K562 (cell line): ENCODE measurements around the gene NR1I3. TPM values are rescaled to one million over a fixed set of nuclear protein-coding genes. Genes with fewer than 3 reads are reported as not detected.

ENCODE experiments used
- ATAC-seq: fragments of 200-7000 bp; cut with Tn5 transposase; 3 replicates; pipeline ENCODE4 v1.9.1; 2020; ENCODE audit warnings: moderate library complexity
- BruUV-seq: library from RNA; stranded (reverse); fragments of 400-500 nt; replicated peaks from 2 replicates; lab custom pipeline; 2021; lab: Mats Ljungman, UMichigan
- CTCF ChIA-PET: fragments of 300-600 bp; formaldehyde crosslinking; extraction: SDS; loops from one replicate; lab custom pipeline; 2021; ENCODE audit warnings: low intra/inter-chr PET ratio; lab: Yijun Ruan, JAX
- POLR2A ChIA-PET: fragments of 300-600, 350-650 bp; sonication (Branson Sonifier 250); formaldehyde crosslinking; extraction: SDS; loops from one replicate; lab custom pipeline; 2021; ENCODE audit warnings: antibody characterized with exemption, inconsistent platforms; lab: Yijun Ruan, JAX
- DNase-seq, 4 experiments: peaks; one replicate each; pipeline versions ENCODE4 v3.0.0 to v3.0.0-alpha.2; 2011 to 2018; ENCODE audit warnings: low spot score in 3 of 4, mixed read lengths in 3 of 4; ENCODE audit errors: extremely low read depth in 1 of 4
- FAIRE-seq: peaks from 2 replicates; lab custom pipeline; 2011; peaks lifted over from hg19 to GRCh38; lab: Jason Lieb, UNC
- H2AFZ ChIP-seq: 2 replicates; pipeline ENCODE4 v1.6.0; 2011; ENCODE audit warnings: low read depth, low read length, control low read depth, inconsistent platforms
- H3K27ac ChIP-seq: fragments of 200-600 bp; 3 replicates; pipeline ENCODE4 v1.8.0; 2011; ENCODE audit warnings: low read depth, mild to moderate bottlenecking, control low read depth, inconsistent platforms, low read length, moderate library complexity, mixed read lengths; ENCODE audit errors: extremely low read depth
- H3K27me3 ChIP-seq, 2 experiments: fragments of 300-600 bp in 1 of 2; 2 replicates in 1 of 2; 3 replicates in 1 of 2; pipeline versions ENCODE4 v1.6.0 to v1.8.0; 2011; ENCODE audit warnings: inconsistent platforms in 2 of 2, low read length in 2 of 2, mild to moderate bottlenecking in 1 of 2, mixed read lengths in 1 of 2, moderate library complexity in 1 of 2; ENCODE audit not compliant: control insufficient read depth in 2 of 2, insufficient read depth in 2 of 2
- H3K36me3 ChIP-seq: fragments of 300-600 bp; 3 replicates; pipeline ENCODE4 v1.8.0; 2011; ENCODE audit warnings: mild to moderate bottlenecking, low read length, inconsistent platforms; ENCODE audit not compliant: control insufficient read depth, insufficient read depth
- H3K4me1 ChIP-seq, 2 experiments: fragments of 200-600 bp in 1 of 2; replicated peaks in 1 of 2; 2 replicates in 1 of 2; 3 replicates in 1 of 2; pipeline versions ENCODE4 v1.5.1 to v1.8.0; 2011; ENCODE audit warnings: inconsistent platforms in 2 of 2, low read length in 2 of 2, mild to moderate bottlenecking in 1 of 2, mixed read lengths in 1 of 2, moderate library complexity in 1 of 2; ENCODE audit not compliant: control insufficient read depth in 2 of 2, insufficient read depth in 2 of 2
- H3K4me2 ChIP-seq: 2 replicates; pipeline ENCODE4 v1.6.1; 2011; ENCODE audit warnings: low read length, control low read depth, inconsistent platforms, mixed read lengths; ENCODE audit not compliant: insufficient read depth
- H3K4me3 ChIP-seq: fragments of 200-600 bp; sonication (generic), shearing (Covaris generic); 2 replicates; pipeline ENCODE4 v1.5.1; 2016; ENCODE audit warnings: control low read depth, inconsistent platforms
- H3K79me2 ChIP-seq: fragments of 200-600 bp; 3 replicates; pipeline ENCODE4 v1.8.0; 2011; ENCODE audit warnings: low read length, inconsistent platforms; ENCODE audit not compliant: control insufficient read depth, insufficient read depth
- H3K9ac ChIP-seq, 2 experiments: 2 replicates each; pipeline versions ENCODE4 v1.6.0 to v1.6.1; 2011; ENCODE audit warnings: low read depth in 2 of 2, low read length in 2 of 2, control low read depth in 1 of 2, inconsistent platforms in 1 of 2, mild to moderate bottlenecking in 1 of 2, mixed read lengths in 1 of 2; ENCODE audit not compliant: insufficient read depth in 1 of 2
- H3K9me1 ChIP-seq: one replicate; pipeline ENCODE4 v1.6.0; 2011; ENCODE audit warnings: inconsistent platforms, mild to moderate bottlenecking, low read length, moderate library complexity; ENCODE audit not compliant: control insufficient read depth, insufficient read depth
- H3K9me3 ChIP-seq: replicated peaks from 2 replicates; pipeline ENCODE4 v1.5.1; 2011; ENCODE audit warnings: low read depth, low read length, inconsistent platforms; ENCODE audit not compliant: control insufficient read depth, insufficient read depth
- H4K20me1 ChIP-seq: replicated peaks from 2 replicates; pipeline ENCODE4 v1.6.1; 2011; ENCODE audit warnings: low read length, inconsistent platforms, mixed read lengths; ENCODE audit not compliant: control insufficient read depth, insufficient read depth
- ARID3A ChIP-seq: IDR thresholded peaks from 2 replicates; pipeline ENCODE4 v1.6.1; 2012; ENCODE audit warnings: low read depth, low read length, improper control_type of control experiment, borderline replicate concordance
- CHAMP1 ChIP-seq: fragments of 450-650 bp; IDR thresholded peaks from 2 replicates; pipeline ENCODE4 v1.6.1; 2016; ENCODE audit warnings: mild to moderate bottlenecking
- FOXA3 ChIP-seq, 2 experiments: fragments of 450-650 bp in 1 of 2; sonication (generic) in 1 of 2; formaldehyde crosslinking; IDR thresholded peaks in 1 of 2; conservative IDR thresholded peaks in 1 of 2; 2 replicates each; pipeline versions ENCODE4 v1.4.0 to v1.8.0; 2020 to 2022; ENCODE audit warnings: mild to moderate bottlenecking in 2 of 2, missing genetic modification reagents in 1 of 2
- GATAD2B ChIP-seq: fragments of 450-650 bp; IDR thresholded peaks from 2 replicates; pipeline ENCODE4 v1.6.1; 2017; ENCODE audit warnings: mild to moderate bottlenecking, borderline replicate concordance
- HOXB6 ChIP-seq: fragments of 250-450 bp; sonication (Bioruptor Pico); IDR thresholded peaks from 2 replicates; pipeline ENCODE4 v1.5.1; 2022; ENCODE audit warnings: mild to moderate bottlenecking, borderline replicate concordance
- MLLT1 ChIP-seq, 2 experiments: fragments of 450-650 bp; IDR thresholded peaks; 2 replicates each; pipeline ENCODE4 v1.6.1; 2016
- NFXL1 ChIP-seq: fragments of 450-650 bp; formaldehyde crosslinking; IDR thresholded peaks from 2 replicates; pipeline ENCODE4 v1.4.0; 2021; ENCODE audit warnings: mild to moderate bottlenecking
- PKNOX1 ChIP-seq: fragments of 450-650 bp; IDR thresholded peaks from 2 replicates; pipeline ENCODE4 v1.6.1; 2016
- SUPT5H ChIP-seq: fragments of 450-650 bp; IDR thresholded peaks from 2 replicates; pipeline ENCODE4 v1.6.1; 2016
- VEZF1 ChIP-seq: fragments of 200-800 bp; sonication (Bioruptor generic); IDR thresholded peaks from 2 replicates; pipeline ENCODE4 v1.6.1; 2017; ENCODE audit warnings: missing genetic modification characterization, missing compliant biosample characterization
- ZKSCAN3 ChIP-seq: fragments of 250-450 bp; sonication (Bioruptor Pico); IDR thresholded peaks from 2 replicates; pipeline ENCODE4 v1.4.0; 2020
- ZNF143 ChIP-seq: sonication (generic); formaldehyde crosslinking; IDR thresholded peaks from 2 replicates; pipeline ENCODE4 v1.9.0; 2022; ENCODE audit warnings: mild to moderate bottlenecking, missing genetic modification reagents
- ZNF695 ChIP-seq: fragments of 450-650 bp; formaldehyde crosslinking; IDR thresholded peaks from 2 replicates; pipeline ENCODE4 v1.4.0; 2020; ENCODE audit warnings: mild to moderate bottlenecking, moderate library complexity
- WGBS: fragments of 100-300 bp; shearing (Covaris generic); methylation state at CpG from one replicate; pipeline ENCODE4 v1.1.6; 2016; ENCODE audit warnings: low coverage, mixed read lengths; ENCODE audit not compliant: insufficient coverage; ENCODE audit errors: missing lambda C conversion rate; 5-methylcytosine and 5-hydroxymethylcytosine counted together
- in situ Hi-C: fragments of 300-500 bp; cut with MboI; formaldehyde crosslinking; loops from 4 replicates; pipeline ENCODE4 v1.15.0; 2018; ENCODE audit warnings: inconsistent platforms, mixed read lengths
- intact Hi-C: fragments of 100-400 bp; cut with micrococcal nuclease; formaldehyde crosslinking; loops from 2 replicates; pipeline ENCODE4 v1.14.2; 2022
- polyA plus RNA-seq, 8 experiments: library from polyadenylated mRNA; depleted of rRNA in 4 of 8; stranded (reverse) in 5 of 8; unstranded in 3 of 8; fragments of >200 nt; fragmentation: Nextera tagmentation in 2 of 8; fragmentation: Illumina TruSeq in 1 of 8; extraction: Ambion mirVana in 2 of 8; extraction: Trizol in 1 of 8; gene quantifications; 2 replicates each; pipeline versions ENCODE4 v1.2.1 to v1.2.3, GENCODE V29; 2011 to 2014; ENCODE audit warnings: inconsistent platforms in 1 of 8, missing spikeins in 1 of 8
- total RNA-seq, 7 experiments: library from RNA; depleted of rRNA in 6 of 7; stranded (reverse); fragments of >200 nt in 6 of 7; fragmentation: Illumina TruSeq in 2 of 7; extraction: Trizol in 2 of 7; gene quantifications; 2 replicates each; pipeline versions ENCODE4 v1.2.1 to v1.2.3, GENCODE V29; 2011 to 2021; ENCODE audit warnings: low replicate concordance in 1 of 7

NR1I3 gene
- total and polyA plus RNA-seq, 9 of the 15 experiments (the other 6 are each of a cell fraction or from before 2014, with no cell fraction given): 0.11 TPM; not detected in 8

GRCh38 chr1:161180639-161181038 is 57.4 kb downstream of the NR1I3 start (continued):
- TF ChIP-seq CHAMP1 (no peak), HOXB6 (CRISPR knock-in tag) (no peak)
- TF ChIP-seq, all 486 proteins: peak for 3

GRCh38 chr1:161179698-161180097 is 58.3 kb downstream of the NR1I3 start:
- Histone ChIP-seq H2AFZ (no peak overlapping the region), H3K9ac (no peak overlapping the region), H3K9me1 (no peaks in the 10 kb centered on the region), H3K4me1 (peaks cover 27 to 41% of the 10 kb centered on the region in 2 experiments; a peak in 4 of 5 replicates), H3K9me3 (no peaks in the 10 kb centered on the region), H3K79me2 (peaks cover 26% of the 10 kb centered on the region), H3K4me3 (no peak overlapping the region), H4K20me1 (no peaks in the 10 kb centered on the region), H3K4me2 (no peak overlapping the region), H3K36me3 (peaks cover 18% of the 10 kb centered on the region), H3K27me3 (no peaks in the 10 kb centered on the region), H3K27ac (no peak overlapping the region)
- intact Hi-C loops: loop anchor here (10.0 kb wide), 1 partner anchor 345 kb away; no protein-coding TSS in a partner anchor
- ChIA-PET CTCF (interaction anchor here (0.6 kb wide), 1 partner anchor 946 kb away, joined by 3 read pairs; no protein-coding TSS in a partner anchor), POLR2A (no interaction called here)
- FAIRE-seq: no peak
- no peak for ATAC-seq
- WGBS: 76% methylated on average over 3 of the region's 3 CpGs
- no peak for DNase-seq
- in situ Hi-C loops: no loop called here
- no TSS peak for BruUV-seq
- TF ChIP-seq GATAD2B: no peak
- no peak for TF ChIP-seq SUPT5H
- no peak for TF ChIP-seq NFXL1 (CRISPR knock-in tag)
- no peak for TF ChIP-seq ZNF695 (CRISPR knock-in tag)
- no peak for TF ChIP-seq ARID3A
- no peak for TF ChIP-seq VEZF1
- TF ChIP-seq ZKSCAN3: no peak
- no peak for TF ChIP-seq PKNOX1
- no peak for TF ChIP-seq MLLT1 (IDR thresholded peaks at IDR 0.05)
- no peak for TF ChIP-seq ZNF143
- no peak for TF ChIP-seq FOXA3 (CRISPR knock-in tag; conservative IDR thresholded peaks at IDR 0.05 in 1 of 2, IDR thresholded peaks at IDR 0.05 in 1 of 2)
